MM.1S (cell line): Measurements from ENCODE around the gene ISOC2.

Source experiments
- EZH2 ChIP-seq: fragments of 300-600 bp; sonication (generic); optimal IDR thresholded peaks from 2 replicates; pipeline ENCODE3; 2017; ENCODE audit warnings: low read depth, mild to moderate bottlenecking, antibody characterized with exemption, low read length, mixed read lengths
- TF ChIP-seq, protein P1 (sequence below): fragments of 300-600 bp; sonication (generic); IDR thresholded peaks from 2 replicates; pipeline ENCODE4 v1.5.1; 2016; ENCODE audit warnings: antibody characterized with exemption, low read length, mixed read lengths

DNA sequence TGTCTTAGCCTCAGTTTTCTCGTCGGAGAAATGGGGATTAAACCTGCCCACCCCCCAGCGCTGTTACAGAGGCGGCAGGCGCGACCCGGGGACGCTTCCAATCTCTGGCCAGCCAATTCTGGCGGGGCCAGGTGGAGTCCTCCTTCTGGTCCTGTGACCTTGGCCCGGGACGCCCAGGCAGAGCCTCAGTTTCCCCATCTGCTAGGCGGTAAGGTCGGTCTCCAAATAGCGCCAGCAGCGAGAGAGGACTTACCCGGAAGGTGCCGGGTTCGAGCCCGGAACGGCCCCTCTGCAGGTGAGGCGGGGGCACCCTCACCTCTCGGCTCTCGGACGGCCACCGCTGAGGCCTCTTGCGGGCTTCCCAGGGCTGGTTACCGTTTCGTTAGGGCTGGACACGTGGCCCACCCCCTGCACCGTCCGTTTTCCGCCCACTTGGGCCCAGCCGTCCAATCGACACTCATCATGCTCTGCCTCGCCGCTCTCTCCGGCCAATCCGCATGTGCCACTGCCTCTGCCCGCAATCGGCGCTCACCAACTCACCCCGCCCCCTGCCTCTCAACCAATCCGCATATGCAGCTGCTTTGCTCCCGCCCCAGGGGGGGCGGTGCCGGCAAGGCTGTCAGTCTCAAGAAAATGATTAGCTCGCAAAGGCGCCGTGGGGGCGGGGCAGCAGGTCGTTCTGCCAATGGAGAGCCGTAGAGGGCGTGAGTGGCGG is at the start of gene ISOC2:
- TF ChIP-seq, protein P1, sequence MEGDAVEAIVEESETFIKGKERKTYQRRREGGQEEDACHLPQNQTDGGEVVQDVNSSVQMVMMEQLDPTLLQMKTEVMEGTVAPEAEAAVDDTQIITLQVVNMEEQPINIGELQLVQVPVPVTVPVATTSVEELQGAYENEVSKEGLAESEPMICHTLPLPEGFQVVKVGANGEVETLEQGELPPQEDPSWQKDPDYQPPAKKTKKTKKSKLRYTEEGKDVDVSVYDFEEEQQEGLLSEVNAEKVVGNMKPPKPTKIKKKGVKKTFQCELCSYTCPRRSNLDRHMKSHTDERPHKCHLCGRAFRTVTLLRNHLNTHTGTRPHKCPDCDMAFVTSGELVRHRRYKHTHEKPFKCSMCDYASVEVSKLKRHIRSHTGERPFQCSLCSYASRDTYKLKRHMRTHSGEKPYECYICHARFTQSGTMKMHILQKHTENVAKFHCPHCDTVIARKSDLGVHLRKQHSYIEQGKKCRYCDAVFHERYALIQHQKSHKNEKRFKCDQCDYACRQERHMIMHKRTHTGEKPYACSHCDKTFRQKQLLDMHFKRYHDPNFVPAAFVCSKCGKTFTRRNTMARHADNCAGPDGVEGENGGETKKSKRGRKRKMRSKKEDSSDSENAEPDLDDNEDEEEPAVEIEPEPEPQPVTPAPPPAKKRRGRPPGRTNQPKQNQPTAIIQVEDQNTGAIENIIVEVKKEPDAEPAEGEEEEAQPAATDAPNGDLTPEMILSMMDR = no peak
- TF ChIP-seq EZH2 = no peak
